Ectodermal cell (in vitro differentiated cells): ENCODE results near the gene ADAMTS6.

Experiments used
- H3K27ac ChIP-seq: 2 replicates; pipeline ENCODE4 v1.7.0; 2013; ENCODE audit warnings: mild to moderate bottlenecking, low read depth, low read length; ENCODE audit not compliant: insufficient read depth, poor library complexity, severe bottlenecking
- H3K27me3 ChIP-seq: 2 replicates; pipeline ENCODE4 v1.7.0; 2013; ENCODE audit warnings: mild to moderate bottlenecking, low read length; ENCODE audit not compliant: insufficient read depth, control insufficient read depth, poor library complexity, severe bottlenecking
- H3K36me3 ChIP-seq: one replicate; pipeline ENCODE4 v1.7.0; 2013; ENCODE audit warnings: low read length; ENCODE audit not compliant: control insufficient read depth, insufficient read depth
- H3K4me1 ChIP-seq: one replicate; pipeline ENCODE4 v1.7.0; 2013; ENCODE audit warnings: low read length; ENCODE audit not compliant: control insufficient read depth, insufficient read depth
- H3K4me3 ChIP-seq: 2 replicates; pipeline ENCODE4 v1.7.0; 2013; ENCODE audit warnings: low read depth, low read length, control low read depth; ENCODE audit not compliant: insufficient read depth
- H3K9me3 ChIP-seq: 2 replicates; pipeline ENCODE4 v1.7.0; 2013; ENCODE audit warnings: mild to moderate bottlenecking, low read length, moderate library complexity; ENCODE audit not compliant: control insufficient read depth
- WGBS, 2 experiments: methylation state at CpG; one replicate each; pipeline ENCODE4 v1.1.7; 2013; ENCODE audit warnings: missing lambda C conversion rate in 2 of 2; 5-methylcytosine and 5-hydroxymethylcytosine counted together

The ADAMTS6 gene

DNA sequence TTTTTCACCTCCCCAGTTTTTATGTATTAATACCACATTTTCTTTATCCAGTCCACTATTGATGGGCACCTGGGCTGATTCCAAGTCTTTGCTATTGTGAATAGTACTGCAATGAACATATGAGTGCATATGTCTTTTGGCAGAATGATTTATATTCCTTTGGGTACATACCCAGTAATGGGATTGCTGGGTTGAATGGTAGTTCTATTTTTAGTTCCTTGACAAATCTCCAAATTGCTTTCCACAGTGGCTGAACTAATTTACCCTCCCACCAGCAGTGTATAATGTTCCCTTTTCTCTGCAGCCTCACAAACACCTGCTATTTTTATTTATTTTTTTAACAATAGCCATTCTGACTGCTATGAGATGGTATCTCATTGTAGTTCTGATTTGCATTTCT lies 340.2 kb downstream of the ADAMTS6 start:
- Histone ChIP-seq H3K9me3 (no peaks in the 10 kb centered on the region), H3K27me3 (no peaks in the 10 kb centered on the region), H3K4me3 (no peak overlapping the region), H3K4me1 (peaks cover 3% of the 10 kb centered on the region), H3K27ac (no peak overlapping the region), H3K36me3 (no peaks in the 10 kb centered on the region)

DNA sequence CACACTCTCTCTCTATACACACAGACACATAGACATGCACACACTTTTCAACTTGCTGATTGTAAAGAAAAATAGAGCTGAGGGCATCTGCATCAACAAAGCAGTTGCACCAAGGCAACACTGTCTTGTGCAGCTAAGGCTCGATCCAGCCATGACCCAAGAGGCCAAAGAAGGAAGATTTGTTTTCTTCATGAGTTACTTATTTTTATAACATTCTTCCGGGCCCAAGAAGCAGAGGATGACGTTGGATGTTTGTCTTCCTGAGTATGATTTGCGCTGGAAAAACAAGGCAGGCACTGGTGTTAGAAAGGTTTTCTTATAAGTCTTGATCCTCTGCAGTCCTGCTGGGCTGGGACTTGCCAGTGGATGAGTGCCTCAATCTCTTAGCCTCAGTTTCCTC lies 344.1 kb downstream of the ADAMTS6 start:
- Histone ChIP-seq H3K9me3 (no peaks in the 10 kb centered on the region), H3K4me3 (no peak overlapping the region), H3K4me1 (peaks cover 3% of the 10 kb centered on the region), H3K27me3 (no peaks in the 10 kb centered on the region), H3K36me3 (no peaks in the 10 kb centered on the region), H3K27ac (no peak overlapping the region)
- 87 to 92% methylated on average over 4 of the region's 4 CpGs for WGBS, 2 experiments

DNA sequence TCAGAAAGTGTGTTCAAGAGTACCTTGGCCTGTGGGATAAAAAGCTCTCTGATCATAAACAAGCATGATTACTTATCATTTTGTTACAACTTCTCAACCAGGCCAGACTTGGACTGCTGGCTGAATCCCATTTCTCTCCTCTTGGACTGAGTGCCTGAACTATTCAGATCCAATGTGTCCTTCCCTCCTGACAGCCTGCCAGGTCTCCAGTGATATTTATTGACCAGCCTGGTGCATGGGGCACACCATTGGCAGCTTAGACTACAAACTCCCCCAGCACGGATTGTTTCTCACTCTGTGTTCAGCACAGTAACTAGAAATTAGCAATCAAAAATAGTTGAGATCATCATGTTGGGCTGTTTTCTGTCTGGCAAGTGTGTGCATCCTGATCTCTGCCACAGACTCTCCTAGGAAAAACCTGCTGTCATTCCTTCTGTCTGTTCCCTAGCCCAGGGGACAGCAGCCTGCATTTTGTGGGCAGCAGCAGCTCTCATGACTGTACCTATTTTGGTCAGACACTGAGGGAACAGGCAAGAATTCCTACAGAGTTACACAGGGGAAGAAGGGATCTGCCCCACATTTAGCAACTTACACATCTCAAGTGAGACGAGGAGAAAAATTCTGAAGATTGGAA lies 348.1 kb downstream of the ADAMTS6 start:
- H3K9me3 ChIP-seq = no peaks in the 10 kb centered on the region
- H3K4me3 ChIP-seq = no peak overlapping the region
- H3K4me1 ChIP-seq = peaks cover under 1% of the 10 kb centered on the region
- H3K36me3 ChIP-seq = no peaks in the 10 kb centered on the region
- H3K27me3 ChIP-seq = no peaks in the 10 kb centered on the region
- 89 to 93% methylated on average over 2 of the region's 2 CpGs for WGBS, 2 experiments
- no peak overlapping the region for H3K27ac ChIP-seq

DNA sequence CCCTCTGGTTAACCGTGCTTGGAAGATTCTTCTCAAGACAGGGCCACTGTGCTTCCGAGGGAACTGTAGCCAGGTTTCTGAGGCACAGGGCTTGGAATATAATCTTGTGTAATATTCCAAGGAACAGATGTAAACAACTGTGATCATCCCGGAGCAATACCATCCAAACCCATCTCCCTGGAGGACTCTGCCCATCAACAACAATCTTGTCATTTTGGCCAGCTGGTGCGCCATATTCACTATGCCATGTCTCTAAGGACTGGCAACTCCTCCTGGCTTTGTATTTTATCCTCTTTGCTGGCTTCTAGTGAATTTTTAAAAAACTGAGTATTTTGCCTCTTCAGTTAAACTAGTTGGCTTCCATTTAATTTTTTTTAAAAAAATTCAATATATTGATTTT lies 349.3 kb downstream of the ADAMTS6 start:
- H3K27ac ChIP-seq = no peak overlapping the region
- 96 to 99% methylated on average over 4 of the region's 4 CpGs for WGBS, 2 experiments
- H3K9me3 ChIP-seq = no peaks in the 10 kb centered on the region
- no peak overlapping the region for H3K4me3 ChIP-seq
- H3K36me3 ChIP-seq = no peaks in the 10 kb centered on the region
- no peaks in the 10 kb centered on the region for H3K27me3 ChIP-seq
- H3K4me1 ChIP-seq = peaks cover 8% of the 10 kb centered on the region

DNA sequence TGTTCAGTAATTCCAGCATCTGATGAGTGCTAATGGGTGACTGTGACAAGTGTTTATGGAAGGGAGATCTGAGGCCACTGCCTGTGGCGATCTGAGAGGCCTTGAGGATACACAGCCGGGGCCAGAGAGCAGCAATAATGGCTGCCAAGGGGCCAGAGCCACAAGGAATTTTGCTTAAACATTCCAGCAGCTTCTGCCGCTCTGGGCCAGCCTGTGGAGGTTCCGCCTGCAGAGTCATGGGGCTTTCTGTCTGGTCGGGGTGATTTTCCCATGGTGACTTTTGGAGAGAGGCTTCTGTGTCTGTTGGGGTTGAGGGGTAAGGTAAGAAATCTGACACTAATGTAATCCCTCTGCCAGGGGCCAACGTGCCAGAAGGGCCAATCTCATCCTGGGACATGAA lies 353.5 kb downstream of the ADAMTS6 start:
- Histone ChIP-seq H3K27me3 (no peaks in the 10 kb centered on the region), H3K4me1 (peaks cover 12% of the 10 kb centered on the region), H3K27ac (no peak overlapping the region), H3K36me3 (no peaks in the 10 kb centered on the region), H3K4me3 (no peak overlapping the region), H3K9me3 (no peaks in the 10 kb centered on the region)
- 79 to 80% methylated on average over 6 of the region's 6 CpGs for whole genome bisulfite sequencing, 2 experiments

DNA sequence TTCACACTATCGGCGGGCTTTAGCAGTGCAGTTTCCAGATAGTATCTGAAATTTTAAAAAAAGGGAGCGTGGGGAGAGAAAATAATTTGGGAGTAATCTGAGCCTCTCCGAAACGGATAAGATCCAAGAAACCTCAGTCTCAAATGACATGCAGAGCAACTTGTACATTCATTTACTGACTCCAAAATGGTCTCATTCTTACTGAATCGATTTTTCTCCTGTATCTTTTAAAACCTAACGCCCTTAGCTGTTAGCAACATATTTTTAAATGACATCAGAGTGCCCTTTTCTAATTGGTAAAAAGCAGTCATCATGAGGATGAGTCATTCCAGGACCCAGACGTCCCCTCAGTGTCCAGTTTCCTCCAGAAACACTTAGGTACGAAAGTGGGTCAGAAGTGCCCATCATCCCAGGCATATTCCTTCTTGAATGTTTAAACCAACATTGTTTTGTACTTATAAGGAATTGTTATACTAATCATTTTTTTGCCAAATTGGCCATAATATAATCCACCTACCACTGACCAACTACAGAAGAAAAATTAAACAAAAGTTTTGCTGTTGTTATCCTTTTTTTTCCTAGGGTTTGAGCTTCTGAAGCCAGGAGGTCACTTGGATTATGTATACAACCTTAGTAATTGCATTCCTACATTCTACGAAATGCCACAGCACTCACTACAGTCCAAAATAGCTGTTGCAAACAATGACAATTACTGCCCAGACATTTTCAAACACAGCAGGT lies 354.4 kb downstream of the ADAMTS6 start:
- WGBS, 2 experiments = 88 to 92% methylated on average over 10 of the region's 10 CpGs
- Histone ChIP-seq H3K36me3 (no peaks in the 10 kb centered on the region), H3K9me3 (no peaks in the 10 kb centered on the region), H3K4me3 (no peak overlapping the region), H3K27ac (no peak overlapping the region), H3K27me3 (no peaks in the 10 kb centered on the region), H3K4me1 (peaks cover 12% of the 10 kb centered on the region)

DNA sequence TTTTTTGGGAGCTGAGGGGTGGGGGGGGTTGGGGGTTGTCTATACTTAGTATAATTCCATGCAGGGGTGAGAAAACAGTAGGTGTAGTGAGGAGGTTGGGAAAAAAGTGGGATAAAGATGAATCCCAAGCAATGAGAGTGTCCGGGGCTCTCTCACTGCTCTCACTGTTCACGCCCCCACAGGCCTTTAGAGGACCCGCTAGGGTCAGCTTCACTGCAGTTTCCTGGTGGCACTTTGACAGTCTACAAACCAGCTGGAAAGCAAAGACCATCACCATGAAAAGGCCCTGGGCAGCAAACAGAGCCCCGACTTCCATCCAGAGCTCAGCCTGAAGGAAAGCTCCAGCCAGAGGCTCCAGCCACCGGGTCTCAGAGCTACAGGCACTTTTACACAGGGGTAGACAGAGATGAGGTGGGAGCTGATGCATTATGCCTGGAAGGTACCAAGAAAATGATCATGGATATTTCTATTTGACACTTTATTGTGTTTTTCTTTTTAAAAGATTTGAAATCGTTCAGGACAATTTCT lies 355.1 kb downstream of the ADAMTS6 start:
- peaks cover 12% of the 10 kb centered on the region for H3K4me1 ChIP-seq
- no peak overlapping the region for H3K27ac ChIP-seq
- no peaks in the 10 kb centered on the region for H3K27me3 ChIP-seq
- no peaks in the 10 kb centered on the region for H3K9me3 ChIP-seq
- H3K4me3 ChIP-seq = no peak overlapping the region
- no peaks in the 10 kb centered on the region for H3K36me3 ChIP-seq
- WGBS, 2 experiments = 85 to 90% methylated on average over 6 of the region's 6 CpGs

DNA sequence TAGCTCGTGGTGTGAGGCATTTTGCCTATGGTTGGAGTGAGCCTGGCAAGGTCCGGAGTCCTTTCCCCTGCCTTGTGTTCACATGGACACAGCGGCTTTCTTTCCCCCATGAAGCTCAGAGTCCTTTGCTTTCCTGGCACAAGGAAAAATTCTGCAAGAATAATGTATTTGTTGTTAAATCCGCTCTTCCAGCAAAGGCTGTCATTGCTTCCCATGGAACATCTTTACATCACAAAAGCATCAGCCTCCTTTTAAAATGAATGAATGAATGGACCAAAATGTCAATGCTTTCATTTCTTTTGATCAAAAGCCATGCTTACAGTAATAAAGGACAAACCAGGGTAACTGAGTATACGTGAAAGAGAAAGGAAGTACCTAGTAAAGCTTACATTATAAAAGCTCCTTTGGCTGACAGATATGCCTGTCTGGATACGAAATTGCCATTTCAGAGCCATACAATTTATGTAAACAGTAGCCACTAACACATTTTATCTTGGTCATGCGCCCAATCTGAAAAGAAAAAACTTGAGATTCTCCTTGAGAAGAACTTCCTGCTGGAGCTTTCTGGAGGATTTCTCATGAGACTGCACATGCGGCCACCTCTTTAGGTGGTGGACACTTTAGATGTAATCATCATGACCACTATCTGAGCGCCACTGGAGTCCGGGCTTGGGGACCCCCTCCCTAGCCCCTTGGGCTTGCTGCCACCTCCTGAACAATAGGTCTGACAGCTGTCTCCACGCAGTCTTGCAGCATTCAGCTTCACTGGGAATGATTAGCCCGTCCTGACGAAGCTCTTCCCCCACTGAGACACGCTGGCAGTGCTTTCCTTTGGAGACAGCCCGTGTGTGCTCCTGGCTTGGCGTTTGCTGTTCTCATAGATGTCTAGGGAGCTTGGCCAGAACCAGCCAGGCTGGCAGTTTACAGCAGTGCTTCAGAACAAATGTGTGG lies 355.9 kb downstream of the ADAMTS6 start:
- Histone ChIP-seq H3K4me3 (no peak overlapping the region), H3K36me3 (no peaks in the 10 kb centered on the region), H3K27me3 (no peaks in the 10 kb centered on the region), H3K9me3 (no peaks in the 10 kb centered on the region), H3K4me1 (peaks cover 12% of the 10 kb centered on the region), H3K27ac (no peak overlapping the region)
- WGBS, 2 experiments = 74 to 79% methylated on average over 15 to 16 of the region's 16 CpGs

DNA sequence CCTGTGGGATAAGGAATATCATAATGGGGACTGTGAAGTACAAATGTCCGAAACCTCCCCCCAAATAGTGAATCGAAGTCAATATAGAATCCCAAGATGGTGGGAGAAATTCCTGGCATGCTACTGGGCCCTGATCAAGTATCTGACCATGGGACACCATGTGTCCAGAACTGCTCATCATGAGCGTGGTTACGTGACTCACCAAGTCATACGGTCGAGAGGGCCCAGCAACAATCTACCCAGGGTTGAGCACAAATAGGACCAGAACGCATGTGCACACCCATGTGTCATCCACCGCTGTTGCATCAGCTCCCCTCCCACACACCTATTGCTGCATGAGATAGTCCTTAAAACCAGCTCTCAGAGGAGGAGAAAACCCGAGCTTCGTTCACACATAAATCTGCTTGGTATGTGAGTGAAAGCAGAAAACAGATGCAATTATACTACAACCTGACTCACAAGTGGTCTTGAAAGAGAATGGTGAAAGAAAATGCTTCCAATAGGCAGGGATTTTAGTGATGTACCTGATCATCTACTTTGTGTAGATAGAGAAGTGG lies 359.8 kb downstream of the ADAMTS6 start:
- no peaks in the 10 kb centered on the region for H3K27me3 ChIP-seq
- H3K4me1 ChIP-seq = peaks cover 3% of the 10 kb centered on the region
- no peak overlapping the region for H3K27ac ChIP-seq
- no peaks in the 10 kb centered on the region for H3K9me3 ChIP-seq
- no peak overlapping the region for H3K4me3 ChIP-seq
- H3K36me3 ChIP-seq = no peaks in the 10 kb centered on the region
- WGBS, 2 experiments = 94 to 96% methylated on average over 10 of the region's 10 CpGs
